ENCODE measurements around the gene OMP.

Gene OMP

DNA sequence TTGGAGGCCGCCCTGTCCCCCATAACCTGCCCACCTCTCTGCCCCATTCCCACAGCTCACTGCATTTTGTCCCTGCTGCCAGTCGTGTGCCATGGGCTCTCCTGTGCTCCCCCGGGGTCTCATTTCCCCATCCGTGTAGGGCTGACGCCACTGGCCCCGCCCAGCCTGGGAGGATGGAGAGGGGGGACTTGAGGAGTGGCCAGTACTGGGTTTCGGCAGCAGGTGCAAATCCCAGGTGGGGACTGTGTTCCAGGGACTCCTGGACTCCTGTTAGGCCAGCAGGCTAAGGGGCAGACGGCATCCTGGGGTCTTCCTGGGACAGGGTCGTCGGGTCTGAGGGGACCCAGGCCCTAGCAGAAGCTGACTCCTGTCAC is 24.2 kb downstream of the OMP start:
- H2AFZ ChIP-seq (ENCODE audit: low read depth, low read length): no peak overlapping the region
- no peak overlapping the region for H2BK15ac ChIP-seq (ENCODE audit: low read depth, poor library complexity, severe bottlenecking)
- H2BK120ac ChIP-seq (ENCODE audit: low read depth, low read length): no peak overlapping the region
- 16% methylated on average over 10 of the region's 10 CpGs for WGBS
- H3K4me1 ChIP-seq (ENCODE audit: control insufficient read depth, insufficient read depth, low read depth, low read length): peaks cover 27% of the 10 kb centered on the region
- H3K23ac ChIP-seq (ENCODE audit: low read length in 2 of 2): no peak overlapping the region
- peak overlapping the region; percentile 72 for H3K9ac ChIP-seq (ENCODE audit: low read length)
- H2BK12ac ChIP-seq (ENCODE audit: low read length in 2 of 2): peak overlapping the region in 1 of 2 experiments; percentile 48
- no peak overlapping the region for H3K18ac ChIP-seq (ENCODE audit: low read depth in 1 of 2, low read length in 2 of 2)
- no peak overlapping the region for H2BK5ac ChIP-seq (ENCODE audit: low read depth, low read length, poor library complexity, severe bottlenecking)
- no peak for DNase-seq
- H4K91ac ChIP-seq (ENCODE audit: low read length): no peak overlapping the region
- H3K27me3 ChIP-seq (ENCODE audit: control insufficient read depth in 1 of 2, insufficient read depth in 1 of 2, low read length in 2 of 2): no peaks in the 10 kb centered on the region
- no peak overlapping the region for H4K8ac ChIP-seq (ENCODE audit: low read length)
- no peaks in the 10 kb centered on the region for H3K9me3 ChIP-seq (ENCODE audit: control insufficient read depth, low read length)
- no peak overlapping the region for H2AK5ac ChIP-seq (ENCODE audit: low read length, severe bottlenecking)
- H3K4me2 ChIP-seq (ENCODE audit: low read length, poor library complexity, severe bottlenecking): peak overlapping the region; percentile 79
- no peak overlapping the region for H3K27ac ChIP-seq (ENCODE audit: low read length, poor library complexity, severe bottlenecking)
- H3K36me3 ChIP-seq (ENCODE audit: control insufficient read depth in 1 of 2, insufficient read depth in 2 of 2, low read depth in 1 of 2, low read length in 2 of 2): peaks cover 26 to 33% of the 10 kb centered on the region in 2 experiments
- peak overlapping the region in 1 of 2 experiments; percentile 51 for H3K14ac ChIP-seq (ENCODE audit: low read length in 2 of 2)
- no peak overlapping the region for H3K4ac ChIP-seq (ENCODE audit: low read depth in 1 of 2, low read length in 2 of 2)
- peak overlapping the region; percentile 15 to 79 for H3K4me3 ChIP-seq (ENCODE audit: insufficient read depth in 1 of 2, low read depth in 1 of 2, low read length in 2 of 2)
- no peaks in the 10 kb centered on the region for H3K79me1 ChIP-seq (replicated peaks; ENCODE audit: low read length, poor library complexity, severe bottlenecking)

DNA sequence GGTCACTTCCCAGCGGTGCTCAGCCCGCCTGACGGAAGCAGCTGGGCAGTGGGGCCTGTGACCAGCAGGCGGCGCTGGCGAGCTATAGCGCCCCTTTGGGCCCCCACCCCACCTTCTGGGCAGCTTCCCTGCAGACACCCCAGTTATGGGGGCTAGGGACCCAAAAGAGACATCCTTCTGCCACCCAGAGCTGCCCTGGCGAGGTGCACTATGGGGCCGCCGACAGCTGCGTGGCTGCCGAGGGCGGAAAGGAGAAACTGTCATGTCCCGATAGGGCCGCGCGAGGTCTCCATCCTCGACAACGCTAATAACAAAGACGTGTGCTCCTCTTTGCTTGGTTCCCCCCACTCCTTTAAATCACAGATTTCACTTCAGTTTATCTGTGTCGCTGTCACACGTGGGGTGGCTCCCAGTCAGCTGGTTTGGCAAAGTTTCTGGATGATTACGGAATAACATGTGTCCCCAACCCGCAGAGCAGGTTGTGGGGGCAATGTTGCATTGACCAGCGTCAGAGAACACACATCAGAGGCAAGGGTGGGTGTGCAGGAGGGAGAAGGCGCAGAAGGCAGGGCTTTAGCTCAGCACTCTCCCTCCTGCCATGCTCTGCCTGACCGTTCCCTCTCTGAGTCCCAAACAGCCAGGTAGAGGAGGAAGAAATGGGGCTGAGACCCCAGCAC is 24.7 kb downstream of the OMP start:
- peak overlapping the region; percentile 2 for H4K91ac ChIP-seq (ENCODE audit: low read length)
- H4K8ac ChIP-seq (ENCODE audit: low read length): peak overlapping the region; percentile 35
- H3K14ac ChIP-seq (ENCODE audit: low read length in 2 of 2): no peak overlapping the region
- no peak overlapping the region for H2BK15ac ChIP-seq (ENCODE audit: low read depth, poor library complexity, severe bottlenecking)
- H3K79me1 ChIP-seq (replicated peaks; ENCODE audit: low read length, poor library complexity, severe bottlenecking): no peaks in the 10 kb centered on the region
- peak overlapping the region; percentile 37 to 79 for H3K4me3 ChIP-seq (ENCODE audit: insufficient read depth in 1 of 2, low read depth in 1 of 2, low read length in 2 of 2)
- H3K27me3 ChIP-seq (ENCODE audit: control insufficient read depth in 1 of 2, insufficient read depth in 1 of 2, low read length in 2 of 2): no peaks in the 10 kb centered on the region
- peaks cover 27% of the 10 kb centered on the region for H3K4me1 ChIP-seq (ENCODE audit: control insufficient read depth, insufficient read depth, low read depth, low read length)
- H2AFZ ChIP-seq (ENCODE audit: low read depth, low read length): peak overlapping the region; percentile 68
- peak overlapping the region; percentile 72 for H3K9ac ChIP-seq (ENCODE audit: low read length)
- no peak overlapping the region for H3K27ac ChIP-seq (ENCODE audit: low read length, poor library complexity, severe bottlenecking)
- no peak overlapping the region for H2BK12ac ChIP-seq (ENCODE audit: low read length in 2 of 2)
- peak overlapping the region; percentile 27 for H2BK120ac ChIP-seq (ENCODE audit: low read depth, low read length)
- H3K9me3 ChIP-seq (ENCODE audit: control insufficient read depth, low read length): no peaks in the 10 kb centered on the region
- peak overlapping the region; percentile 79 for H3K4me2 ChIP-seq (ENCODE audit: low read length, poor library complexity, severe bottlenecking)
- DNase-seq: peak; percentile 69
- no peak overlapping the region for H3K23ac ChIP-seq (ENCODE audit: low read length in 2 of 2)
- peak overlapping the region in 1 of 2 experiments; percentile 0 for H3K18ac ChIP-seq (ENCODE audit: low read depth in 1 of 2, low read length in 2 of 2)
- H3K4ac ChIP-seq (ENCODE audit: low read depth in 1 of 2, low read length in 2 of 2): no peak overlapping the region
- no peak overlapping the region for H2AK5ac ChIP-seq (ENCODE audit: low read length, severe bottlenecking)
- 1% methylated on average over 26 of the region's 27 CpGs for WGBS
- peaks cover 22 to 29% of the 10 kb centered on the region in 2 experiments for H3K36me3 ChIP-seq (ENCODE audit: control insufficient read depth in 1 of 2, insufficient read depth in 2 of 2, low read depth in 1 of 2, low read length in 2 of 2)
- no peak overlapping the region for H2BK5ac ChIP-seq (ENCODE audit: low read depth, low read length, poor library complexity, severe bottlenecking)

DNA sequence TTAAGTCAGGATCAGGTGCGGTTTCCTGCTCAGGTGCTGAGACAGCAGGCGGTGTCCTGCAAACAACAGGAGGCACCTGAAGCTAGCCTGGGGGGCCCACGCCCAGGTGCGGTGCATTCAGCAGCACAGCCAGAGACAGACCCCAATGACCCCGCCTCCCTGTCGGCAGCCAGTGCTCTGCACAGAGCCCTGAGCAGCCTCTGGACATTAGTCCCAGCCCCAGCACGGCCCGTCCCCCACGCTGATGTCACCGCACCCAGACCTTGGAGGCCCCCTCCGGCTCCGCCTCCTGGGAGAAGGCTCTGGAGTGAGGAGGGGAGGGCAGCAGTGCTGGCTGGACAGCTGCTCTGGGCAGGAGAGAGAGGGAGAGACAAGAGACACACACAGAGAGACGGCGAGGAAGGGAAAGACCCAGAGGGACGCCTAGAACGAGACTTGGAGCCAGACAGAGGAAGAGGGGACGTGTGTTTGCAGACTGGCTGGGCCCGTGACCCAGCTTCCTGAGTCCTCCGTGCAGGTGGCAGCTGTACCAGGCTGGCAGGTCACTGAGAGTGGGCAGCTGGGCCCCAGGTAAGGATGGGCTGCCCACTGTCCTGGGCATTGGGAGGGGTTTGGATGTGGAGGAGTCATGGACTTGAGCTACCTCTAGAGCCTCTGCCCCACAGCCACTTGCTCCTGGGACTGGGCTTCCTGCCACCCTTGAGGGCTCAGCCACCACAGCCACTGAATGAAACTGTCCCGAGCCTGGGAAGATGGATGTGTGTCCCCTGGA is 25.5 kb downstream of the OMP start, which contains the start of gene MYO7A:
Gene MYO7A (plus strand): TSS at position 327 of the 772 bp plus-strand sequence. CDS start 2,389 bp downstream, outside the sequence.
- no peaks in the 10 kb centered on the region for H3K79me1 ChIP-seq (replicated peaks; ENCODE audit: low read length, poor library complexity, severe bottlenecking)
- no peaks in the 10 kb centered on the region for H3K27me3 ChIP-seq (ENCODE audit: control insufficient read depth in 1 of 2, insufficient read depth in 1 of 2, low read length in 2 of 2)
- H3K36me3 ChIP-seq (ENCODE audit: control insufficient read depth in 1 of 2, insufficient read depth in 2 of 2, low read depth in 1 of 2, low read length in 2 of 2): peaks cover 16 to 22% of the 10 kb centered on the region in 2 experiments
- H3K4me1 ChIP-seq (ENCODE audit: control insufficient read depth, insufficient read depth, low read depth, low read length): peaks cover 27% of the 10 kb centered on the region
- peak within 1 kb of the TSS; percentile 72 for H3K9ac ChIP-seq (ENCODE audit: low read length)
- 17% methylated on average over 20 of the region's 20 CpGs for WGBS
- H2AK5ac ChIP-seq (ENCODE audit: low read length, severe bottlenecking): no peak within 1 kb of the TSS
- no peak within 1 kb of the TSS for H3K23ac ChIP-seq (ENCODE audit: low read length in 2 of 2)
- H3K27ac ChIP-seq (ENCODE audit: low read length, poor library complexity, severe bottlenecking): no peak within 1 kb of the TSS
- H2BK15ac ChIP-seq (ENCODE audit: low read depth, poor library complexity, severe bottlenecking): no peak within 1 kb of the TSS
- no peak within 1 kb of the TSS for H3K4ac ChIP-seq (ENCODE audit: low read depth in 1 of 2, low read length in 2 of 2)
- H4K91ac ChIP-seq (ENCODE audit: low read length): peak within 1 kb of the TSS; percentile 2
- peak; percentile 89 for DNase-seq
- peak within 1 kb of the TSS; percentile 68 for H2AFZ ChIP-seq (ENCODE audit: low read depth, low read length)
- H3K4me3 ChIP-seq (ENCODE audit: insufficient read depth in 1 of 2, low read depth in 1 of 2, low read length in 2 of 2): peak within 1 kb of the TSS; percentile 37 to 79
- H2BK5ac ChIP-seq (ENCODE audit: low read depth, low read length, poor library complexity, severe bottlenecking): no peak within 1 kb of the TSS
- H3K14ac ChIP-seq (ENCODE audit: low read length in 2 of 2): no peak within 1 kb of the TSS
- peak within 1 kb of the TSS; percentile 35 for H4K8ac ChIP-seq (ENCODE audit: low read length)
- H3K18ac ChIP-seq (ENCODE audit: low read depth in 1 of 2, low read length in 2 of 2): peak within 1 kb of the TSS in 1 of 2 experiments; percentile 0
- no peak within 1 kb of the TSS for H2BK12ac ChIP-seq (ENCODE audit: low read length in 2 of 2)
- H3K4me2 ChIP-seq (ENCODE audit: low read length, poor library complexity, severe bottlenecking): peak within 1 kb of the TSS; percentile 79
- H2BK120ac ChIP-seq (ENCODE audit: low read depth, low read length): peak within 1 kb of the TSS; percentile 27
- H3K9me3 ChIP-seq (ENCODE audit: control insufficient read depth, low read length): no peaks in the 10 kb centered on the region

Data from mesenchymal stem cell (in vitro differentiated cells and primary cell).